DOHH2 (cell line): ENCODE results near the gene SLC25A41.

Experiments used
- H3F3A ChIP-seq: fragments of 200-600 bp; sonication (generic), shearing (Covaris generic); 2 replicates; pipeline ENCODE4 v1.6.0; 2016; ENCODE audit warnings: antibody characterized with exemption, mild to moderate bottlenecking; ENCODE audit not compliant: control insufficient read depth, insufficient read depth
- H3K27ac ChIP-seq: fragments of 200-600 bp; sonication (generic); 2 replicates; pipeline ENCODE4 v1.5.1; 2014; ENCODE audit warnings: low read depth, mild to moderate bottlenecking, low read length, moderate library complexity
- H3K27me3 ChIP-seq: fragments of 200-600 bp; sonication (generic); 2 replicates; pipeline ENCODE4 v1.6.1; 2014; ENCODE audit warnings: mild to moderate bottlenecking, low read length, mixed read lengths; ENCODE audit not compliant: control insufficient read depth
- H3K36me3 ChIP-seq: fragments of 200-600 bp; sonication (generic); 2 replicates; pipeline ENCODE4 v1.6.1; 2014; ENCODE audit warnings: mild to moderate bottlenecking, low read length, moderate library complexity, mixed read lengths; ENCODE audit not compliant: control insufficient read depth
- H3K4me1 ChIP-seq: fragments of 200-600 bp; sonication (generic); 2 replicates; pipeline ENCODE4 v1.6.1; 2014; ENCODE audit warnings: mild to moderate bottlenecking, low read length, mixed read lengths; ENCODE audit not compliant: control insufficient read depth
- H3K4me2 ChIP-seq: fragments of 200-600 bp; sonication (generic); 2 replicates; pipeline ENCODE4 v1.6.0; 2014; ENCODE audit warnings: mild to moderate bottlenecking, low read length, moderate library complexity
- H3K4me3 ChIP-seq: fragments of 200-600 bp; sonication (generic); 2 replicates; pipeline ENCODE4 v1.5.1; 2014; ENCODE audit warnings: mild to moderate bottlenecking, low read length, mixed read lengths
- H3K79me2 ChIP-seq: fragments of 200-600 bp; sonication (generic); 2 replicates; pipeline ENCODE4 v1.6.1; 2014; ENCODE audit warnings: mild to moderate bottlenecking, low read length, mixed read lengths; ENCODE audit not compliant: control insufficient read depth
- H3K9me2 ChIP-seq: fragments of 200-600 bp; sonication (generic); replicated peaks from 2 replicates; pipeline ENCODE4 v1.6.1; 2014; ENCODE audit warnings: mild to moderate bottlenecking, low read length, mixed read lengths; ENCODE audit not compliant: control insufficient read depth
- H3K9me3 ChIP-seq: fragments of 200-600 bp; sonication (generic); 2 replicates; pipeline ENCODE4 v1.6.1; 2014; ENCODE audit warnings: antibody characterized with exemption, low read length, mixed read lengths; ENCODE audit not compliant: control insufficient read depth, insufficient read depth
- H4K20me1 ChIP-seq: fragments of 200-600 bp; sonication (generic); 2 replicates; pipeline ENCODE4 v1.6.0; 2014; ENCODE audit warnings: low read depth, mild to moderate bottlenecking, antibody characterized with exemption, low read length, moderate library complexity; ENCODE audit not compliant: control insufficient read depth, insufficient read depth
- EZH2phosphoT487 ChIP-seq: fragments of 200-600 bp; sonication (generic); IDR thresholded peaks from 2 replicates; pipeline ENCODE4 v1.6.1; 2017; ENCODE audit warnings: borderline replicate concordance, mild to moderate bottlenecking, antibody characterized with exemption, low read length, moderate library complexity, mixed read lengths
- TF ChIP-seq, protein P1 (sequence below): fragments of 200-600 bp; sonication (generic); IDR thresholded peaks from one replicate; pipeline ENCODE4 v1.5.1; 2014; ENCODE audit warnings: antibody characterized with exemption, mild to moderate bottlenecking, low read depth, low read length; ENCODE audit not compliant: poor library complexity, severe bottlenecking

SLC25A41 gene

DNA sequence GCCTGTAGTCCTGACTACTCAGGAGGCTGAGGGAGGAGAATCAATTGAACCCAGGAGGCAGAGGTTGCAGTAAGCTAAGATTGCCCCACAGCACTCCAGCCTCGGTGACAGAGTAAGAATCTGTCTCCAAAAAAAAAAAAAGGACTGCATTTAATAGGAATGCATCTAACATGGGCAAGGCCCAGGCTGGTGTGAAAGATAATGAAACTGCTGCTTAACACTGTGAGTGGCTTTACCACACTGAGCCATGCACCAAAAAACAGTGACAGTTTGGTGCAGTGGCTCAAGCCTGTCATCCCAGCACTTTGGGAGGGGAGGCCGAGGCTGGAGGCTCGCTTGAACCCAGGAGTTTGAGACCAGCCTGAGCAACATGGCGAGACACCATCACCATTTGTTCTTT lies 49.2 kb downstream of the SLC25A41 start:
- Histone ChIP-seq H3K9me3 (no peaks in the 10 kb centered on the region), H3K4me2 (no peak overlapping the region), H3K27ac (no peak overlapping the region), H3F3A (no peaks in the 10 kb centered on the region), H4K20me1 (no peaks in the 10 kb centered on the region), H3K36me3 (peaks cover 66% of the 10 kb centered on the region), H3K4me1 (no peaks in the 10 kb centered on the region), H3K4me3 (no peak overlapping the region), H3K79me2 (no peaks in the 10 kb centered on the region), H3K27me3 (no peaks in the 10 kb centered on the region), H3K9me2 (no peaks in the 10 kb centered on the region)
- no peak for TF ChIP-seq EZH2phosphoT487
- TF ChIP-seq, protein P1, sequence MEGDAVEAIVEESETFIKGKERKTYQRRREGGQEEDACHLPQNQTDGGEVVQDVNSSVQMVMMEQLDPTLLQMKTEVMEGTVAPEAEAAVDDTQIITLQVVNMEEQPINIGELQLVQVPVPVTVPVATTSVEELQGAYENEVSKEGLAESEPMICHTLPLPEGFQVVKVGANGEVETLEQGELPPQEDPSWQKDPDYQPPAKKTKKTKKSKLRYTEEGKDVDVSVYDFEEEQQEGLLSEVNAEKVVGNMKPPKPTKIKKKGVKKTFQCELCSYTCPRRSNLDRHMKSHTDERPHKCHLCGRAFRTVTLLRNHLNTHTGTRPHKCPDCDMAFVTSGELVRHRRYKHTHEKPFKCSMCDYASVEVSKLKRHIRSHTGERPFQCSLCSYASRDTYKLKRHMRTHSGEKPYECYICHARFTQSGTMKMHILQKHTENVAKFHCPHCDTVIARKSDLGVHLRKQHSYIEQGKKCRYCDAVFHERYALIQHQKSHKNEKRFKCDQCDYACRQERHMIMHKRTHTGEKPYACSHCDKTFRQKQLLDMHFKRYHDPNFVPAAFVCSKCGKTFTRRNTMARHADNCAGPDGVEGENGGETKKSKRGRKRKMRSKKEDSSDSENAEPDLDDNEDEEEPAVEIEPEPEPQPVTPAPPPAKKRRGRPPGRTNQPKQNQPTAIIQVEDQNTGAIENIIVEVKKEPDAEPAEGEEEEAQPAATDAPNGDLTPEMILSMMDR: no peak

DNA sequence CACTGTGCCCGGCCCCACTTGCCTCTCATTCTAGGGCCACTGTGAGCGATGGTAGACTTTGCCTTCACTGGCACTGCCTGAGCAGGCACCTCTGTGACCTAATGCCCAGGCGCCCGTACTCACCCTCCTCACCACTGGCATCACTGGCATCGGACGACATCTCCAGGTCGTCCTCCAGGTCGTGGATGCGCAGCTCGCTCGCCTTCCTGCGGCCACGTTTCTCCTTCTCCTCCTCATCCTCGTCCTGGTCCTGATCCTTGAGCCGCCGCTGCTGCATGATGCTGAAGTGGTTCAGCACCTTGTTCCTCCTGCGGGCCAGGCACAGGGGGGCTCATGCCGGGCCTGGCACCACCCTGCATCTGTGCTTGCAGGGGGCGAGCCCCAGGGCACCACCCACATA lies 50.4 kb downstream of the SLC25A41 start:
- Histone ChIP-seq H3K79me2 (no peaks in the 10 kb centered on the region), H3K9me3 (no peaks in the 10 kb centered on the region), H3K36me3 (peaks cover 58% of the 10 kb centered on the region), H4K20me1 (no peaks in the 10 kb centered on the region), H3K4me3 (no peak overlapping the region), H3K4me2 (no peak overlapping the region), H3K9me2 (no peaks in the 10 kb centered on the region), H3K27me3 (no peaks in the 10 kb centered on the region), H3K4me1 (no peaks in the 10 kb centered on the region), H3K27ac (no peak overlapping the region), H3F3A (no peaks in the 10 kb centered on the region)
- TF ChIP-seq EZH2phosphoT487: no peak
- TF ChIP-seq, protein P1: no peak

DNA sequence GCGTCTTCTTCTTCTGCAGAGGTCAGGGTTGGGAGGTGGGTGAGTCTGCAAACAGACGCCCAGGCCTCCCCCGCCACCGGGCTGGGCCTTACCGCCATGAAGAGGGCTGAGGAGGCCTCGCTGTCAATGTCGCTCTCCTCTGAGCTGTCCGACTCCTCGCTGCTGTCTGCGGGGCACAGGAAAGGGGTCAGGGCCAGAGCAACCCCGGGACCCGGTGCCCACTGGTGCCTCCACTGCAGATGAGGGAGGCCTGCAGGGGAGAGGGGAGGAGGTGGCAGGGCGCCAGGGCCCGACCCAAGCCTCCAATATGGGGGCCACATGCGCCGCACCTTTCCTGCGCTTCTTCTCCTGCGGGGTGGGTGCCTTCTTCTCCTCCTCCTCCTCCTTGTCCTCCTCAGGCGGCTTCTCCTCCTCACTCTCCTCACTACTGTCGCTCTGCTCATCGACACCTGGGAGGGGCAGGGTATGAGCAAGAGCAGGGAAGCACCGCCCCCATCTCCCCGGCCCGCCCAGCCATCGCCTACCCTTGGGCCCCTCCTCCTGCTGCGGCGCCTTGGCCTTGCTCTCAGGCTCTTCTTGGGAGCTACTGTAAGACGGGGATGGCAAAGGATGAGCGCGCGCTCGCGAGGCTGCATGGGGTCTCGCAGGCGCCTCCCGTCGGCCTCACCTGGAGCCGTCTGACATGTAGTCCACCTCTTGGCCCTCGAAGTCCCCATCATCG lies 52.4 kb downstream of the SLC25A41 start:
- TF ChIP-seq, protein P1: no peak
- no peak for TF ChIP-seq EZH2phosphoT487
- Histone ChIP-seq H4K20me1 (no peaks in the 10 kb centered on the region), H3K4me3 (no peak overlapping the region), H3K4me1 (no peaks in the 10 kb centered on the region), H3K9me3 (no peaks in the 10 kb centered on the region), H3K79me2 (no peaks in the 10 kb centered on the region), H3K27me3 (no peaks in the 10 kb centered on the region), H3K4me2 (no peak overlapping the region), H3K9me2 (no peaks in the 10 kb centered on the region), H3F3A (0 out of 2 replicates have a peak, but pooled peaks cover 2% of the 10 kb centered on the region), H3K36me3 (peaks cover 42% of the 10 kb centered on the region), H3K27ac (no peak overlapping the region)
